ENCODE measurements around the gene ACTL6A.

DNA sequence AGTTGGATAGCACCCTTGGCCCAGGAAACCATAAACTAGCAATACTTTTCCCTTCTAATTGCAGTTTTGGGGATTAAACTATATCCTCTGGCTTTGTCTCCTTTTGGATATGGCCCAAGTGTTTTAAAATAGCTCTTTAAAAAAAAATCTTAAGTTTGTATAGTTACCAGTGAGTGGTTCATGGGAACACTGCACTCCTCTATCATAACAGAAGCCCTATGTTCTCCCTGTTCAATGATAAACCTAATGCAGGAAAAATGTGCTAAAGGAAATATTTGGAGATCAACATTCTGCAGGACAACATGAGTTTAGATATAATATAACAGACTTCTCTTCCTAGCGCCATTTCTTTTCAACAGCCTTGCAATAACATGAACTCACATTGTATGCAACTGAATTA, 28.6 kb downstream of the ACTL6A start:
- TF ChIP-seq, protein P1, sequence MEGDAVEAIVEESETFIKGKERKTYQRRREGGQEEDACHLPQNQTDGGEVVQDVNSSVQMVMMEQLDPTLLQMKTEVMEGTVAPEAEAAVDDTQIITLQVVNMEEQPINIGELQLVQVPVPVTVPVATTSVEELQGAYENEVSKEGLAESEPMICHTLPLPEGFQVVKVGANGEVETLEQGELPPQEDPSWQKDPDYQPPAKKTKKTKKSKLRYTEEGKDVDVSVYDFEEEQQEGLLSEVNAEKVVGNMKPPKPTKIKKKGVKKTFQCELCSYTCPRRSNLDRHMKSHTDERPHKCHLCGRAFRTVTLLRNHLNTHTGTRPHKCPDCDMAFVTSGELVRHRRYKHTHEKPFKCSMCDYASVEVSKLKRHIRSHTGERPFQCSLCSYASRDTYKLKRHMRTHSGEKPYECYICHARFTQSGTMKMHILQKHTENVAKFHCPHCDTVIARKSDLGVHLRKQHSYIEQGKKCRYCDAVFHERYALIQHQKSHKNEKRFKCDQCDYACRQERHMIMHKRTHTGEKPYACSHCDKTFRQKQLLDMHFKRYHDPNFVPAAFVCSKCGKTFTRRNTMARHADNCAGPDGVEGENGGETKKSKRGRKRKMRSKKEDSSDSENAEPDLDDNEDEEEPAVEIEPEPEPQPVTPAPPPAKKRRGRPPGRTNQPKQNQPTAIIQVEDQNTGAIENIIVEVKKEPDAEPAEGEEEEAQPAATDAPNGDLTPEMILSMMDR (IDR thresholded peaks at IDR 0.05) = no peak
- TF ChIP-seq POLR2A (IDR thresholded peaks at IDR 0.05) = no peak
